Measurements from ENCODE around the gene ATRAID.

Gene ATRAID

GRCh38 chr2:27208486-27209050, 3.3 kb upstream of the ATRAID start:
- DNase-seq (ENCODE audit: extremely low spot score) = no peak
- TF ChIP-seq HDGF (IDR thresholded peaks at IDR 0.05; ENCODE audit: borderline replicate concordance) (no peak), NFRKB (IDR thresholded peaks at IDR 0.05) (no peak), LEF1 (IDR thresholded peaks at IDR 0.05; ENCODE audit: borderline replicate concordance) (no peak)
- CTCF ChIA-PET = interaction anchor here (0.7 kb wide), 1 partner anchor 106 kb away, joined by 3 read pairs; no protein-coding TSS in a partner anchor
- POLR2A ChIA-PET = no interaction called here

DNA sequence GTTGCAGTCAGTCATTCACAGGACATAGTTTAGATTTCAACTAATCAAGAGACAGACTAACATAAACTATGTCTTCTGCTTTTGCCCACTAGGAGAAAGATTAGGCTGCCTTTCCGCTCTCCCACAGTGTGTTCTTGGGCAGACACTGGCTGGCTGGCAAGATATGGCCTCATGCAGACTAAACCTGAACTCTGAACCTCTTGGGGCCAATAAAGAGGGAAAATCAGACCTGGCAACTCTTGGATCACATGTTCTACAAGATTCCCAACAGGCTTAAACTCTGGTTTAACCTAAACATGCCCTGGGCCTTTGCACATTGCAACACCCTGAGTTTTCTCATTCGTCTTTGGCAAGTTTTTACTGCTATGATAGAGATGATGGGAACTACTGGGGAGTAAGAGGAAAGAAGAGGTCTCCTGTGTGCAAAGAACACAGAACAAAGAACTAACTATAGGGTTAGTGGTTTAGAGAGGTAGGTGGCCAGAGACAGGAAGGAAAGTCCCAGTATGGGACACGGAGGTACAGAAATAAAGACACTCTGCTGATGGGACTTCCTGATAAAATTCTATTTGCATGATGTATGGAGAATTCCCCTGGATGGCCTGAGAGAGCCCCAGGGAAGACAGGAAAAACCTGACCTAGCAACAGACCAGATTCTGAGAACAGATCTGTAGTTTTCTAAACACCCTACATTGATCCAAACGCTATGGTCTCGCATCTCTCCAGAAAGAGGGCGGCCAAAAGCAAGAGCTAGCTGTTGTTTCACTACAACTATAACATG, 2.0 kb upstream of the ATRAID start:
- ChIA-PET POLR2A (no interaction called here), CTCF (interaction anchor here (0.7 kb wide), 1 partner anchor 24 kb away, joined by 4 read pairs; no protein-coding TSS in a partner anchor)
- DNase-seq (ENCODE audit: extremely low spot score) = no peak

DNA sequence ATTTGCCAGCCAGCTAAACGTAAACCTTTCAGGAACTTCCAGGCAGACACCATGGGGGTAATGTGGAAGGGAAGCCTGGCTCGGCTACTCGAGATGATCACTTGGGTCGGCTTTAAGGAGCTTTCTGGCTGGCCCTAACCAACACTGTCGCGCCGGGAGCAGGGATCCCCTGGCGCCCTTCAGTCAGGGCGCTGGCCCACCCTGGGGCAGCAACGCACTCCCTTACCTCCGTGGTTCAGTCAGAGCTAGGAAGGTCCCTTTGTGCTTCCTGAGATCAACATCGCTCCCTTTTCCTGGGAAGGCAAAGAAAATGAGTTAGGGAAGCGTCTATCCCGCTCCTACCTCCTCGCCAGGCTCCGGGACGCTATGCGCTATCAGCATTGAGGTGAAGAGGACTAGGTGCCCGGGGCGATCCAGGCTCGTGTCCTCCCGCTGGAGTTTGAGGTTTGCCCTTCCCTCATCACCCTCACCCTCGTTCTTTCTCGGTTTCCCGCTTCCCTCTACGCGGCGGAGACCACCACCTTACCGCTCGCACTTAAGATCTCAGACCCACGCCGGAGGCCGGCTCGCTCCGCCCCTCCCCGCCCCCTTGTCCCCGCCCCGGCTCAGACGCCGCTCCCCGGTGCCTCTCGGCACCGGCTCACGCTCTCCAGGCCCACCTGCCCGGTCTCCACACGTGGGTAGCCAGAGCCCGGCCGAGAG, 449 bp upstream of the ATRAID start:
- TF ChIP-seq FOXA1 (IDR thresholded peaks at IDR 0.05) (no peak), L3MBTL2 (conservative IDR thresholded peaks at IDR 0.05) (peak; percentile 80)
- DNase-seq (ENCODE audit: extremely low spot score) = peak; percentile 41
- ChIA-PET CTCF (interaction anchor here (1.6 kb wide), 1 partner anchor 20 kb away, joined by 4 read pairs; no protein-coding TSS in a partner anchor), POLR2A (interaction anchor here (0.5 to 1.4 kb wide), 10 partner anchors 22 to 125 kb away, joined by 3 to 4 read pairs (median 3); partner anchors contain the start of genes ABHD1 and KHK)

More for the DNA sequence above, 2.0 kb upstream of the ATRAID start:
- TF ChIP-seq FOXK2 (IDR thresholded peaks at IDR 0.05) = no peak
- TF ChIP-seq ELF4 (IDR thresholded peaks at IDR 0.05) = no peak
- TF ChIP-seq, protein P1, sequence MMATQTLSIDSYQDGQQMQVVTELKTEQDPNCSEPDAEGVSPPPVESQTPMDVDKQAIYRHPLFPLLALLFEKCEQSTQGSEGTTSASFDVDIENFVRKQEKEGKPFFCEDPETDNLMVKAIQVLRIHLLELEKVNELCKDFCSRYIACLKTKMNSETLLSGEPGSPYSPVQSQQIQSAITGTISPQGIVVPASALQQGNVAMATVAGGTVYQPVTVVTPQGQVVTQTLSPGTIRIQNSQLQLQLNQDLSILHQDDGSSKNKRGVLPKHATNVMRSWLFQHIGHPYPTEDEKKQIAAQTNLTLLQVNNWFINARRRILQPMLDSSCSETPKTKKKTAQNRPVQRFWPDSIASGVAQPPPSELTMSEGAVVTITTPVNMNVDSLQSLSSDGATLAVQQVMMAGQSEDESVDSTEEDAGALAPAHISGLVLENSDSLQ (IDR thresholded peaks at IDR 0.05) = no peak
- TF ChIP-seq ARNT (IDR thresholded peaks at IDR 0.05) = no peak
- TF ChIP-seq NFRKB (IDR thresholded peaks at IDR 0.05) = no peak

DNA sequence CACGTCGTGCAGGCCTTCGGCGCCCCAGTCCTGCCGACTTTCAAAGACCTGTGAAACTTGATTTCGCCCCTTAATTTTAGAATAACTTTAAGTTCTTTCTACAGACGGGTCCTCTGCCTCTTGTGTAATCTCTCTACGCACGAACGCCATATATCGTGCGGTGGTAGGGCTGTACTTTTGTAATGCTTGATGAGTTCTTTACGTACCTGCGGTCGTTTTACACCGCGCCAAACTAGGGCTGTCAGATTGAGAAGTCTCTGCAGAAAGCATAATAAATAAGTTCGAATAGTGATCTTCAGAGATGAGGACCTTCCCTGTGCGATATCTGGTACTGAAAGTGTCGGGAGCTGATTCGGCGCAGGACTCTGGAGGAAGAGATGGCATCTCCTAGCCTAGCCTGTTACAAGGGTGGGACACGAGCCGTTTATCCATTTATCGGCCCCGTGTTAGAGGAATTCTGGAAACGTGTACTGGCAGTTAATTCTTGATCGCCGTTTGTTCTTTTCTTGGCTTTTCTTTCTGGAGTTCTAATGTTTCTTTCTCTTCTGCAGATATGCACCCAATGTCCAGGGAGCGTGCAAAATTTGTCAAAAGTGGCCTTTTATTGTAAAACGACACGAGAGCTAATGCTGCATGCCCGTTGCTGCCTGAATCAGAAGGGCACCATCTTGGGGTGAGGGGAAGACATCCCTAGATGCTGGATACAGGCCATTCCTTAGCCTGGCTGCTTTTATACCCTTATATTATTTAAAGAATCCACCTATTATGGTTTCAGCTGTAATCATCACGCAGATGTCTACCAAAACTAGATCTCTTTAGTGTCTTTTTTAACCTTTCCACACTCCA, 1.0 kb downstream of the ATRAID start:
- ChIA-PET CTCF (interaction anchor here (0.6 to 1.4 kb wide), 3 partner anchors 13 to 90 kb away, joined by 3 to 4 read pairs (median 3); no protein-coding TSS in a partner anchor), POLR2A (interaction anchor here (1.0 to 1.5 kb wide), 5 partner anchors 20 to 144 kb away, joined by 3 to 4 read pairs (median 3); partner anchors contain the start of genes GTF3C2 and KHK)
- no peak for TF ChIP-seq FOXA1 (IDR thresholded peaks at IDR 0.05)
- TF ChIP-seq LEF1 (IDR thresholded peaks at IDR 0.05; ENCODE audit: borderline replicate concordance) = no peak
- TF ChIP-seq HDGF (IDR thresholded peaks at IDR 0.05; ENCODE audit: borderline replicate concordance) = no peak
- no peak for DNase-seq (ENCODE audit: extremely low spot score)

GRCh38 chr2:27214941-27215340, 3.1 kb downstream of the ATRAID start:
- TF ChIP-seq NFRKB (IDR thresholded peaks at IDR 0.05) (no peak), FOXK2 (IDR thresholded peaks at IDR 0.05) (no peak), SP1 (IDR thresholded peaks at IDR 0.05) (no peak), HDGF (IDR thresholded peaks at IDR 0.05; ENCODE audit: borderline replicate concordance) (no peak), FOXM1 (IDR thresholded peaks at IDR 0.05; ENCODE audit: borderline replicate concordance) (no peak), SUZ12 (IDR thresholded peaks at IDR 0.05) (no peak), BHLHE40 (IDR thresholded peaks at IDR 0.05; ENCODE audit: borderline replicate concordance) (no peak), ELF4 (IDR thresholded peaks at IDR 0.05) (no peak), L3MBTL2 (conservative IDR thresholded peaks at IDR 0.05) (no peak), ARNT (IDR thresholded peaks at IDR 0.05) (no peak), LEF1 (IDR thresholded peaks at IDR 0.05; ENCODE audit: borderline replicate concordance) (no peak), ZNF384 (IDR thresholded peaks at IDR 0.05) (no peak), CTBP1 (IDR thresholded peaks at IDR 0.05; ENCODE audit: borderline replicate concordance) (no peak), TARDBP (IDR thresholded peaks at IDR 0.05) (no peak), FOXA1 (IDR thresholded peaks at IDR 0.05) (no peak)
- TF ChIP-seq, protein P1 (IDR thresholded peaks at IDR 0.05) = no peak
- CTCF ChIA-PET = no interaction called here
- DNase-seq (ENCODE audit: extremely low spot score) = no peak
- POLR2A ChIA-PET = no interaction called here

- TF ChIP-seq SP1 (IDR thresholded peaks at IDR 0.05) (no peak), ARNT (IDR thresholded peaks at IDR 0.05) (no peak), SUZ12 (IDR thresholded peaks at IDR 0.05) (no peak), NFRKB (IDR thresholded peaks at IDR 0.05) (no peak), LEF1 (IDR thresholded peaks at IDR 0.05; ENCODE audit: borderline replicate concordance) (no peak), FOXK2 (IDR thresholded peaks at IDR 0.05) (no peak), L3MBTL2 (conservative IDR thresholded peaks at IDR 0.05) (no peak), BHLHE40 (IDR thresholded peaks at IDR 0.05; ENCODE audit: borderline replicate concordance) (no peak)
- DNase-seq (ENCODE audit: extremely low spot score) = no peak
- ChIA-PET CTCF (interaction anchor here (0.7 kb wide), 2 partner anchors 48 to 127 kb away, joined by 3 to 4 read pairs; no protein-coding TSS in a partner anchor), POLR2A (interaction anchor here (0.9 to 1.8 kb wide), 4 partner anchors 13 to 56 kb away, joined by 3 to 5 read pairs (median 4); no protein-coding TSS in a partner anchor)
These were observed 4.7 kb downstream of the ATRAID start for GRCh38 chr2:27216416-27217137.

All from HEK293T (cell line).